CD4-positive, alpha-beta T cell (primary cell): ENCODE data around the gene PPM1L. TPM values are rescaled to one million over a fixed set of nuclear protein-coding genes. Genes with fewer than 3 reads are reported as not detected.

Experiments used
- ATAC-seq: fragments of 200-7000 bp; cut with Tn5 transposase; one replicate; pipeline ENCODE4 v1.10.0; 2022; ENCODE audit warnings: mild to moderate bottlenecking; ENCODE audit not compliant: poor library complexity
- CTCF ChIA-PET: fragments of 350-600 bp; sonication (Branson Sonifier 250); formaldehyde crosslinking; loops from one replicate; lab custom pipeline; 2021; ENCODE audit warnings: antibody characterized with exemption, inconsistent platforms; lab: Charles Lee
- POLR2A ChIA-PET: fragments of 350-600 bp; sonication (Branson Sonifier 250); formaldehyde crosslinking; loops from one replicate; lab custom pipeline; 2021; ENCODE audit warnings: antibody characterized with exemption, inconsistent platforms; lab: Charles Lee
- DNase-seq, 14 experiments: peaks; one replicate each; pipeline ENCODE4 v3.0.0-alpha.2; 2013 to 2020; ENCODE audit warnings: mixed read lengths in 2 of 14
- H3K27ac ChIP-seq, 2 donors: one replicate each; pipeline versions ENCODE4 v1.5.1 to v1.7.0; 2013; ENCODE audit warnings: low read length in 2 of 2, low read depth in 1 of 2, mild to moderate bottlenecking in 1 of 2
- H3K27me3 ChIP-seq, 2 experiments: 1 replicate in 1 of 2; 2 replicates in 1 of 2; pipeline versions ENCODE4 v1.6.1 to v1.7.0; 2013; ENCODE audit warnings: low read length in 2 of 2, control low read depth in 1 of 2, mild to moderate bottlenecking in 1 of 2, moderate library complexity in 1 of 2; ENCODE audit not compliant: insufficient read depth in 2 of 2, control insufficient read depth in 1 of 2
- H3K36me3 ChIP-seq: one replicate; pipeline ENCODE4 v1.6.1; 2013; ENCODE audit warnings: low read length, control low read depth; ENCODE audit not compliant: insufficient read depth
- H3K4me1 ChIP-seq: one replicate; pipeline ENCODE4 v1.6.1; 2013; ENCODE audit warnings: low read length, control low read depth; ENCODE audit not compliant: insufficient read depth
- H3K4me3 ChIP-seq: one replicate; pipeline ENCODE4 v1.5.1; 2013; ENCODE audit warnings: mild to moderate bottlenecking, low read length, moderate library complexity
- H3K9me3 ChIP-seq, 2 experiments: 1 replicate in 1 of 2; 2 replicates in 1 of 2; pipeline versions ENCODE4 v1.6.1 to v1.7.0; 2013; ENCODE audit warnings: low read length in 2 of 2, mild to moderate bottlenecking in 2 of 2, control low read depth in 1 of 2, moderate library complexity in 1 of 2; ENCODE audit not compliant: control insufficient read depth in 1 of 2, insufficient read depth in 1 of 2
- H3K27ac Mint-ChIP-seq: one replicate; pipeline ENCODE4 v1.8.0; 2020; ENCODE audit warnings: mixed read lengths
- H3K27me3 Mint-ChIP-seq: one replicate; pipeline ENCODE4 v1.8.0; 2021; ENCODE audit warnings: mixed read lengths
- H3K36me3 Mint-ChIP-seq: one replicate; pipeline ENCODE4 v1.8.0; 2021; ENCODE audit warnings: low read depth, mixed read lengths
- H3K4me1 Mint-ChIP-seq: one replicate; pipeline ENCODE4 v1.8.0; 2021; ENCODE audit warnings: low read depth, mixed read lengths
- H3K4me3 Mint-ChIP-seq: one replicate; pipeline ENCODE4 v1.8.0; 2020; ENCODE audit warnings: mild to moderate bottlenecking, mixed read lengths
- H3K9me3 Mint-ChIP-seq: one replicate; pipeline ENCODE4 v1.8.0; 2020; ENCODE audit warnings: mixed read lengths
- CTCF ChIP-seq: fragments of 200-600 bp; IDR thresholded peaks from one replicate; pipeline ENCODE4 v1.8.0; 2022; ENCODE audit warnings: antibody characterized with exemption, mild to moderate bottlenecking
- intact Hi-C, 2 experiments: fragments of 100-400 bp; cut with DNase I in 1 of 2; cut with micrococcal nuclease in 1 of 2; formaldehyde crosslinking; loops; one replicate each; pipeline versions ENCODE4 v1.15.1 to v1.9.0; 2023 to 2025; cut with DNase I, micrococcal nuclease
- total RNA-seq, 174 experiments: library from RNA in 2 of 174; stranded (reverse) in 2 of 174; gene quantifications; one replicate each; pipeline ENCODE4 v1.2.3 and lab custom pipeline; 2021 to 2026

The PPM1L gene
- total RNA-seq, 2 experiments from 2014 or later = 3.0 to 3.4 TPM

GRCh38 chr3:160792540-160792939 lies 36.5 kb downstream of the PPM1L start:
- no peaks in the 10 kb centered on the region for H3K4me1 Mint-ChIP-seq

GRCh38 chr3:160793722-160794252 lies 37.8 kb downstream of the PPM1L start:
- Histone ChIP-seq H3K9me3 (no peaks in the 10 kb centered on the region), H3K36me3 (no peaks in the 10 kb centered on the region), H3K27ac (no peak overlapping the region), H3K27me3 (no peaks in the 10 kb centered on the region), H3K4me3 (no peak overlapping the region), H3K4me1 (no peaks in the 10 kb centered on the region)
- no peaks in the 10 kb centered on the region for H3K4me1 Mint-ChIP-seq
- DNase-seq = peak in 1 of 14 experiments; percentile 6
- CTCF ChIA-PET = no interaction called here
- no peaks in the 10 kb centered on the region for H3K36me3 Mint-ChIP-seq
- intact Hi-C loops = no loop called here
- ATAC-seq = no peak
- no peak overlapping the region for H3K4me3 Mint-ChIP-seq
- TF ChIP-seq CTCF = no peak
- H3K27me3 Mint-ChIP-seq = no peaks in the 10 kb centered on the region
- POLR2A ChIA-PET = no interaction called here
- H3K27ac Mint-ChIP-seq = no peak overlapping the region
- no peaks in the 10 kb centered on the region for H3K9me3 Mint-ChIP-seq

More at GRCh38 chr3:160792540-160792939, 36.5 kb downstream of the PPM1L start:
- H3K4me3 ChIP-seq = no peak overlapping the region
- Mint-ChIP-seq H3K27ac (no peak overlapping the region), H3K27me3 (no peaks in the 10 kb centered on the region), H3K36me3 (peaks cover under 1% of the 10 kb centered on the region), H3K9me3 (no peaks in the 10 kb centered on the region), H3K4me3 (no peak overlapping the region)
- TF ChIP-seq CTCF = no peak
- POLR2A ChIA-PET = no interaction called here
- intact Hi-C loops = no loop called here
- H3K27me3 ChIP-seq = no peaks in the 10 kb centered on the region
- ATAC-seq (no peak), DNase-seq (peak in 1 of 14 experiments; percentile 8)
- H3K9me3 ChIP-seq = no peaks in the 10 kb centered on the region
- no peak overlapping the region for H3K27ac ChIP-seq
- CTCF ChIA-PET = no interaction called here
- no peaks in the 10 kb centered on the region for H3K36me3 ChIP-seq
- no peaks in the 10 kb centered on the region for H3K4me1 ChIP-seq

DNA sequence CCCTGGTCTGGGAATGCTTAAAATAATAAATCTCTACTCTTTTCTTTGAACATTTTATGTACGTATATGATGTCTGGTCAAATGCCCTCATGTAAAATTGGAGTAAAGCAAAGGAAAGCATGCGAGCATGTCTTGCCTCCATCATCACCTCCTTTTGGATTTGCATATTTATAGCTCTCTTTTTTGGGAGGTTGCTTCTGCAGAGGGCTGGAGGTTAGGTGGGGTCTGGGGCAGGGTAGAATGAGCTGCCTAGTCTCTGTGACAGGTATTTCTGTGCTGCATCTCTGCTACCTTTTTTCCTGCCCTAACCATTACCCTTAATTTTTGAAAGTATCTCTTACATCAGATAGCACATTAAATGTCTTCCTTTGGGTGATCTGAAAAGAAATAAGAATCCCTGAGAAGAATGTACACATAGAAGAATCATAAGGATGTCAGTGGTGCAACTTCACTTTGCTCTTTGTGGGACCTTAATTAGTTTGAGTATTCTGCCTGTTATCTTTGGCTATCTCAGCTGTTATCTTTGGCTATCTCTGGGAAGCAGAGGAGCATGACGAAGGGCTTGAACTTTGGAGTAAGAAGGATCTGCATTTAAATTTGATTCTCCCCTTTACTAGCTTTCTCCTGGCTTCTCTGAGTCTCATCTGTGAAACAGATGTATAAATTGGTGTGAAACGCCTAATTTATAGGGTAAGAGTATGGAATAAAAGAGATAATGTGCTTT lies 40.2 kb downstream of the PPM1L start:
- ATAC-seq = no peak
- POLR2A ChIA-PET = no interaction called here
- Histone ChIP-seq H3K9me3 (no peaks in the 10 kb centered on the region), H3K36me3 (no peaks in the 10 kb centered on the region), H3K4me3 (no peak overlapping the region), H3K27ac (no peak overlapping the region), H3K4me1 (no peaks in the 10 kb centered on the region), H3K27me3 (no peaks in the 10 kb centered on the region)
- Mint-ChIP-seq H3K36me3 (no peaks in the 10 kb centered on the region), H3K27ac (no peak overlapping the region), H3K27me3 (no peaks in the 10 kb centered on the region), H3K4me3 (no peak overlapping the region), H3K4me1 (peaks cover 4% of the 10 kb centered on the region), H3K9me3 (no peaks in the 10 kb centered on the region)
- CTCF ChIA-PET = no interaction called here
- intact Hi-C loops = no loop called here
- no peak for DNase-seq
- no peak for TF ChIP-seq CTCF
